Measurements from ENCODE around the gene SP140.

- TF ChIP-seq EZH2 (IDR thresholded peaks at IDR 0.05; ENCODE audit: insufficient read depth, poor library complexity, severe bottlenecking) (no peak), EZH2phosphoT487 (IDR thresholded peaks at IDR 0.05; ENCODE audit: insufficient read depth, low read depth) (no peak)
Measured at GRCh38 chr2:230267059-230267458, 41.5 kb downstream of the SP140 start.

Data from GM23248 (cell line).